Ovary (tissue), 3 donors: ENCODE results near the gene USP6.
"Not testable (repeated sequence)": the region's sequence is repeated elsewhere in the genome, so short reads cannot be mapped to it uniquely, and the experiment has no call there.

ENCODE experiments used
- POLR2A ChIP-seq: fragments of 450-650 bp; IDR thresholded peaks from one replicate; pipeline ENCODE4 v1.6.1; 2017; ENCODE audit warnings: antibody characterized with exemption, mild to moderate bottlenecking, moderate library complexity
- TF ChIP-seq, protein P1 (sequence below), 3 donors: fragments of 450-650 bp in 2 of 3; fragments of 200-600 bp in 1 of 3; IDR thresholded peaks; one replicate each; pipeline versions ENCODE4 v1.5.1 to v1.8.0; 2016 to 2022; ENCODE audit warnings: antibody characterized with exemption in 3 of 3, mild to moderate bottlenecking in 1 of 3
- donor health status: DM: no; HTN: no; CAD: no.

DNA sequence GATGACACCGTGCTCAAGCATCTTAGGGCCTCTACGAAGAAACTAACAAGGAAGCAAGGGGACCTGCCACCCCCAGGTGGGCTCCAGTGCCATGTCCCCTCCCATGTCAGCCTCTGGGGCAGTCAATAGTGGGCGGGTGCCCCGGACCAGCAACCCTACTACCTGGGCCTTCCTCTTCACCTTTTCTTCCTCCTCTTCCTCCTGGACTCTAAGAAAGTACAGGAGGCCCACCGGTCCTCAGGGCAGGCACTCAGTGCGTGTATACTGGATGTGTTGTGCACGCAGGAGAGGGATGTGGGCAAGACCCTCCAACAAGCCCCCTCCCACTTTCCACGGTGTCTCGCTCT is 22.3 kb downstream of the USP6 start:
- TF ChIP-seq, protein P1, sequence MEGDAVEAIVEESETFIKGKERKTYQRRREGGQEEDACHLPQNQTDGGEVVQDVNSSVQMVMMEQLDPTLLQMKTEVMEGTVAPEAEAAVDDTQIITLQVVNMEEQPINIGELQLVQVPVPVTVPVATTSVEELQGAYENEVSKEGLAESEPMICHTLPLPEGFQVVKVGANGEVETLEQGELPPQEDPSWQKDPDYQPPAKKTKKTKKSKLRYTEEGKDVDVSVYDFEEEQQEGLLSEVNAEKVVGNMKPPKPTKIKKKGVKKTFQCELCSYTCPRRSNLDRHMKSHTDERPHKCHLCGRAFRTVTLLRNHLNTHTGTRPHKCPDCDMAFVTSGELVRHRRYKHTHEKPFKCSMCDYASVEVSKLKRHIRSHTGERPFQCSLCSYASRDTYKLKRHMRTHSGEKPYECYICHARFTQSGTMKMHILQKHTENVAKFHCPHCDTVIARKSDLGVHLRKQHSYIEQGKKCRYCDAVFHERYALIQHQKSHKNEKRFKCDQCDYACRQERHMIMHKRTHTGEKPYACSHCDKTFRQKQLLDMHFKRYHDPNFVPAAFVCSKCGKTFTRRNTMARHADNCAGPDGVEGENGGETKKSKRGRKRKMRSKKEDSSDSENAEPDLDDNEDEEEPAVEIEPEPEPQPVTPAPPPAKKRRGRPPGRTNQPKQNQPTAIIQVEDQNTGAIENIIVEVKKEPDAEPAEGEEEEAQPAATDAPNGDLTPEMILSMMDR (IDR thresholded peaks at IDR 0.05) = not testable (repeated sequence)
- not testable (repeated sequence) for TF ChIP-seq POLR2A
